Natural killer cell treated with Interleukin-12 subunit alpha and Interleukin-12 subunit beta and Interleukin-15 and Interleukin-18, amount 100 ng/mL, for 72 hours (primary cell): ENCODE data around the gene EXOSC5. TPM values are rescaled to one million over a fixed set of nuclear protein-coding genes. Genes with fewer than 3 reads are reported as not detected.
A peak's percentile ranks its signal among the peaks of the same experiment; 100 is the strongest.

Experiments
- ATAC-seq, 2 donors: fragments of 150-1000 bp; cut with Tn5 transposase in 1 of 2; sonication (Bioruptor Pico), chemical (Tn5 transposase) in 1 of 2; 2 replicates each; pipeline ENCODE4 v1.10.0; 2021
- DNase-seq: peaks from one replicate; pipeline ENCODE4 v3.0.0; 2022; ENCODE audit warnings: low spot score
- H3K27ac Mint-ChIP-seq, 2 donors: 1 replicate in 1 of 2; 2 replicates in 1 of 2; pipeline ENCODE4 v1.8.0; 2022; ENCODE audit warnings: mixed read lengths in 2 of 2, mild to moderate bottlenecking in 1 of 2, moderate library complexity in 1 of 2
- H3K27me3 Mint-ChIP-seq, 2 donors: 1 replicate in 1 of 2; 2 replicates in 1 of 2; pipeline ENCODE4 v1.8.0; 2022; ENCODE audit warnings: mixed read lengths in 2 of 2
- H3K36me3 Mint-ChIP-seq: one replicate; pipeline ENCODE4 v1.8.0; 2022; ENCODE audit warnings: mixed read lengths
- H3K4me1 Mint-ChIP-seq, 2 donors: 1 replicate in 1 of 2; 2 replicates in 1 of 2; pipeline ENCODE4 v1.8.0; 2022; ENCODE audit warnings: low read depth in 2 of 2, mixed read lengths in 2 of 2, mild to moderate bottlenecking in 1 of 2
- H3K4me3 Mint-ChIP-seq: one replicate; pipeline ENCODE4 v1.8.0; 2022; ENCODE audit warnings: mixed read lengths
- H3K9me3 Mint-ChIP-seq: 2 replicates; pipeline ENCODE4 v1.8.0; 2022; ENCODE audit warnings: mixed read lengths
- total RNA-seq, 2 donors: library from RNA; stranded (reverse); gene quantifications; one replicate each; pipeline ENCODE4 v1.2.3, GENCODE V29; 2022

The EXOSC5 gene
- total RNA-seq, 2 donors from 2014 or later = 31.5 to 56.6 TPM

- Mint-ChIP-seq H3K27me3 (no peaks in the 10 kb centered on the region), H3K4me1 (peaks cover 15 to 22% of the 10 kb centered on the region in 2 donors), H3K4me3 (no peak overlapping the region), H3K9me3 (no peaks in the 10 kb centered on the region), H3K36me3 (no peaks in the 10 kb centered on the region), H3K27ac (no peak overlapping the region)
- no peak for DNase-seq
- ATAC-seq = no peak
Measured at GRCh38 chr19:41408256-41408655, 11.1 kb upstream of the EXOSC5 start.

- ATAC-seq (no peak), DNase-seq (no peak)
- Mint-ChIP-seq H3K4me1 (peaks cover 15 to 22% of the 10 kb centered on the region in 2 donors), H3K9me3 (no peaks in the 10 kb centered on the region), H3K36me3 (no peaks in the 10 kb centered on the region), H3K27ac (no peak overlapping the region), H3K27me3 (no peaks in the 10 kb centered on the region), H3K4me3 (no peak overlapping the region)
Measured at GRCh38 chr19:41407271-41407670, 10.1 kb upstream of the EXOSC5 start.

GRCh38 chr19:41405776-41406175 lies 8.6 kb upstream of the EXOSC5 start:
- Mint-ChIP-seq H3K9me3 (no peaks in the 10 kb centered on the region), H3K27me3 (no peaks in the 10 kb centered on the region), H3K36me3 (no peaks in the 10 kb centered on the region), H3K4me1 (peaks cover 19 to 27% of the 10 kb centered on the region in 2 donors), H3K4me3 (no peak overlapping the region), H3K27ac (no peak overlapping the region)
- DNase-seq (no peak), ATAC-seq (no peak)

- H3K9me3 Mint-ChIP-seq = no peaks in the 10 kb centered on the region
- no peak overlapping the region for H3K27ac Mint-ChIP-seq
- DNase-seq (no peak), ATAC-seq (no peak)
- H3K27me3 Mint-ChIP-seq = no peaks in the 10 kb centered on the region
- no peak overlapping the region for H3K4me3 Mint-ChIP-seq
- H3K36me3 Mint-ChIP-seq = no peaks in the 10 kb centered on the region
- H3K4me1 Mint-ChIP-seq = peaks cover 20 to 24% of the 10 kb centered on the region in 2 donors
Measured at GRCh38 chr19:41403181-41403970, 6.2 kb upstream of the EXOSC5 start.

- Mint-ChIP-seq H3K27me3 (no peaks in the 10 kb centered on the region), H3K4me3 (no peak overlapping the region)
Measured at GRCh38 chr19:41402010-41402409, 4.9 kb upstream of the EXOSC5 start.

GRCh38 chr19:41401483-41401882 lies 4.3 kb upstream of the EXOSC5 start:
- H3K27ac Mint-ChIP-seq = no peak overlapping the region
- peaks cover 34 to 35% of the 10 kb centered on the region in 2 donors for H3K4me1 Mint-ChIP-seq

More at GRCh38 chr19:41402010-41402409, 4.9 kb upstream of the EXOSC5 start:
- H3K9me3 Mint-ChIP-seq = no peaks in the 10 kb centered on the region
- DNase-seq = no peak
- H3K4me1 Mint-ChIP-seq = peaks cover 32 to 35% of the 10 kb centered on the region in 2 donors
- no peaks in the 10 kb centered on the region for H3K36me3 Mint-ChIP-seq
- no peak overlapping the region for H3K27ac Mint-ChIP-seq
- no peak for ATAC-seq

GRCh38 chr19:41399525-41399924 lies 2.4 kb upstream of the EXOSC5 start:
- H3K4me3 Mint-ChIP-seq = peak overlapping the region; percentile 91

More at GRCh38 chr19:41401483-41401882, 4.3 kb upstream of the EXOSC5 start:
- DNase-seq (no peak), ATAC-seq (no peak)
- Mint-ChIP-seq H3K36me3 (no peaks in the 10 kb centered on the region), H3K4me3 (no peak overlapping the region), H3K27me3 (no peaks in the 10 kb centered on the region), H3K9me3 (no peaks in the 10 kb centered on the region)

GRCh38 chr19:41399091-41399490 lies 1.9 kb upstream of the EXOSC5 start:
- DNase-seq (no peak), ATAC-seq (no peak)
- Mint-ChIP-seq H3K27ac (peak overlapping the region; percentile 100), H3K4me3 (peak overlapping the region; percentile 91), H3K36me3 (no peaks in the 10 kb centered on the region), H3K27me3 (no peaks in the 10 kb centered on the region), H3K4me1 (peaks cover 44 to 47% of the 10 kb centered on the region in 2 donors), H3K9me3 (no peaks in the 10 kb centered on the region)

More at GRCh38 chr19:41399525-41399924, 2.4 kb upstream of the EXOSC5 start:
- Mint-ChIP-seq H3K9me3 (no peaks in the 10 kb centered on the region), H3K4me1 (peaks cover 44 to 47% of the 10 kb centered on the region in 2 donors), H3K27me3 (no peaks in the 10 kb centered on the region), H3K36me3 (no peaks in the 10 kb centered on the region), H3K27ac (peak overlapping the region; percentile 100)
- ATAC-seq (no peak), DNase-seq (no peak)

GRCh38 chr19:41398598-41398997 lies 1.4 kb upstream of the EXOSC5 start:
- DNase-seq (no peak), ATAC-seq (no peak)
- H3K4me1 Mint-ChIP-seq = peaks cover 44 to 47% of the 10 kb centered on the region in 2 donors
- H3K27ac Mint-ChIP-seq = peak overlapping the region; percentile 100
- no peaks in the 10 kb centered on the region for H3K9me3 Mint-ChIP-seq
- H3K4me3 Mint-ChIP-seq = peak overlapping the region; percentile 91
- no peaks in the 10 kb centered on the region for H3K27me3 Mint-ChIP-seq
- no peaks in the 10 kb centered on the region for H3K36me3 Mint-ChIP-seq

GRCh38 chr19:41398050-41398418 lies 875 bp upstream of the EXOSC5 start:
- peak overlapping the region; percentile 100 for H3K27ac Mint-ChIP-seq
- peak overlapping the region; percentile 91 for H3K4me3 Mint-ChIP-seq
- peaks cover 44 to 47% of the 10 kb centered on the region in 2 donors for H3K4me1 Mint-ChIP-seq
- no peak for DNase-seq
- no peaks in the 10 kb centered on the region for H3K27me3 Mint-ChIP-seq
- H3K9me3 Mint-ChIP-seq = no peaks in the 10 kb centered on the region
- no peak for ATAC-seq
- H3K36me3 Mint-ChIP-seq = no peaks in the 10 kb centered on the region

GRCh38 chr19:41395355-41395754 lies 1.8 kb downstream of the EXOSC5 start:
- Mint-ChIP-seq H3K27ac (peak overlapping the region in 1 of 2 donors; percentile 100), H3K4me1 (peaks cover 35 to 43% of the 10 kb centered on the region in 2 donors), H3K27me3 (no peaks in the 10 kb centered on the region), H3K4me3 (peak overlapping the region; percentile 38), H3K36me3 (no peaks in the 10 kb centered on the region), H3K9me3 (no peaks in the 10 kb centered on the region)
- ATAC-seq (no peak), DNase-seq (no peak)

- no peak for ATAC-seq
- Mint-ChIP-seq H3K36me3 (no peaks in the 10 kb centered on the region), H3K4me3 (no peak overlapping the region), H3K27me3 (no peaks in the 10 kb centered on the region), H3K4me1 (peaks cover 18 to 23% of the 10 kb centered on the region in 2 donors), H3K27ac (no peak overlapping the region), H3K9me3 (no peaks in the 10 kb centered on the region)
- no peak for DNase-seq
Measured at GRCh38 chr19:41392775-41393174, 4.4 kb downstream of the EXOSC5 start.

- DNase-seq (no peak), ATAC-seq (no peak)
- Mint-ChIP-seq H3K27me3 (no peaks in the 10 kb centered on the region), H3K4me1 (peaks cover 11 to 13% of the 10 kb centered on the region in 2 donors), H3K27ac (no peak overlapping the region), H3K4me3 (no peak overlapping the region), H3K9me3 (no peaks in the 10 kb centered on the region), H3K36me3 (no peaks in the 10 kb centered on the region)
Measured at GRCh38 chr19:41391618-41392017, 5.5 kb downstream of the EXOSC5 start.

GRCh38 chr19:41386442-41386841 lies 10.7 kb downstream of the EXOSC5 start:
- Mint-ChIP-seq H3K36me3 (no peaks in the 10 kb centered on the region), H3K4me3 (no peak overlapping the region), H3K27me3 (no peaks in the 10 kb centered on the region), H3K27ac (no peak overlapping the region), H3K4me1 (no peaks in the 10 kb centered on the region), H3K9me3 (no peaks in the 10 kb centered on the region)
- DNase-seq (no peak), ATAC-seq (no peak)
